ENCODE results near the gene ZFAND3.

DNA sequence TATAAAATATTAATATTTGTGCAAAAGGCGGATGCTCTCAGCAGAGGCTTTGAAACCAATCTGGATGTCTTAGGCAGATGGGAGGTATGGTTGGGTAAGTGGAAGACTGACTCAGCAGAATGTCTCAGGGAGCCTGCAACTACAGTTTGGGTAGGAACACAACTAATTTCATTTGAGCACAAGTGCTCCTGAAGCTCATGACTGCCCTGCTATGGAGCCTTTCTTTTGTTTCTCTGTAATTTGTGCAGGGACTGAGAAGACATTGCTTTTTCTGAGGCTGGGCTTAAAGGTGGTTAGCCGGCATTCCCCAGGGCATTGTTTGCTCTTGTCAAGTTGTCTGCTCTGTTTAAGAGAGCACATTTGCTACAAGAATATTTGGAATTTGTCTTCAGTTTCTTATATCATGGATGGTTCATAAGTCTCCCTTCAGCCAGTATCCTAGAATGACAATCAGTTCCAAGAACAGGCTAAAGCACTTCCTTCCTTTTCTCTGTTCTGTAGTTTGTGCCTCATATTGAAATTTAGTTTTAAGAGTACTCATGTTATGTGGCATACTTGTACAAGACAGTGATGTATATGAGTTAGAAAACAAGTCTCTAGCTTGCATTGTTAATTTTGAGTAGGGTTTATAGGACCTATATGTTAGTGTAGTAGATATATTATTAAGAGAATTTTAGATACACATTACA is 208.3 kb downstream of the ZFAND3 start:
- TF ChIP-seq, protein P1, sequence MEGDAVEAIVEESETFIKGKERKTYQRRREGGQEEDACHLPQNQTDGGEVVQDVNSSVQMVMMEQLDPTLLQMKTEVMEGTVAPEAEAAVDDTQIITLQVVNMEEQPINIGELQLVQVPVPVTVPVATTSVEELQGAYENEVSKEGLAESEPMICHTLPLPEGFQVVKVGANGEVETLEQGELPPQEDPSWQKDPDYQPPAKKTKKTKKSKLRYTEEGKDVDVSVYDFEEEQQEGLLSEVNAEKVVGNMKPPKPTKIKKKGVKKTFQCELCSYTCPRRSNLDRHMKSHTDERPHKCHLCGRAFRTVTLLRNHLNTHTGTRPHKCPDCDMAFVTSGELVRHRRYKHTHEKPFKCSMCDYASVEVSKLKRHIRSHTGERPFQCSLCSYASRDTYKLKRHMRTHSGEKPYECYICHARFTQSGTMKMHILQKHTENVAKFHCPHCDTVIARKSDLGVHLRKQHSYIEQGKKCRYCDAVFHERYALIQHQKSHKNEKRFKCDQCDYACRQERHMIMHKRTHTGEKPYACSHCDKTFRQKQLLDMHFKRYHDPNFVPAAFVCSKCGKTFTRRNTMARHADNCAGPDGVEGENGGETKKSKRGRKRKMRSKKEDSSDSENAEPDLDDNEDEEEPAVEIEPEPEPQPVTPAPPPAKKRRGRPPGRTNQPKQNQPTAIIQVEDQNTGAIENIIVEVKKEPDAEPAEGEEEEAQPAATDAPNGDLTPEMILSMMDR (IDR thresholded peaks at IDR 0.05) = no peak
- TF ChIP-seq POLR2A (IDR thresholded peaks at IDR 0.05) = no peak
